Tongue (tissue), 2 donors: ENCODE results near the gene BAX. TPM values are rescaled to one million over a fixed set of nuclear protein-coding genes. Genes with fewer than 3 reads are reported as not detected.
"Not testable (repeated sequence)": the region's sequence is repeated elsewhere in the genome, so short reads cannot be mapped to it uniquely, and the experiment has no call there.

ENCODE experiments used
- DNase-seq: peaks from one replicate; pipeline ENCODE4 v3.0.0-alpha.2; 2015
- total RNA-seq: library from RNA; depleted of rRNA; stranded (reverse); fragments of >200 nt; gene quantifications from one replicate; pipeline ENCODE4 v1.2.3, GENCODE V29; 2014

The BAX gene
- total RNA-seq: 22.1 TPM

GRCh38 chr19:48954595-48955307 is at the start of gene BAX:
TSS of gene BAX (plus strand) at chr19:48954875. CDS start at chr19:48954929, 54 bp downstream.
- DNase-seq: peak; percentile 99

GRCh38 chr19:48905664-48906063 is 49.0 kb upstream of the BAX start:
- DNase-seq: no peak

GRCh38 chr19:48906324-48906723 is 48.4 kb upstream of the BAX start:
- no peak for DNase-seq

- no peak for DNase-seq
These were observed 47.0 kb upstream of the BAX start for GRCh38 chr19:48907671-48908070.

GRCh38 chr19:48909424-48910077 is 45.1 kb upstream of the BAX start:
- not testable (repeated sequence) for DNase-seq

GRCh38 chr19:48910803-48911202 is 43.9 kb upstream of the BAX start:
- no peak for DNase-seq

- peak; percentile 19 for DNase-seq
These were observed 41.4 kb upstream of the BAX start for GRCh38 chr19:48913114-48913889.

GRCh38 chr19:48914181-48914580 is 40.5 kb upstream of the BAX start:
- DNase-seq: no peak

GRCh38 chr19:48915757-48916156 is 38.9 kb upstream of the BAX start:
- no peak for DNase-seq

- no peak for DNase-seq
These were observed 36.6 kb upstream of the BAX start for GRCh38 chr19:48918071-48918470.

GRCh38 chr19:48918801-48919247 is 35.9 kb upstream of the BAX start:
- peak; percentile 53 for DNase-seq

GRCh38 chr19:48919271-48919670 is 35.4 kb upstream of the BAX start:
- not testable (repeated sequence) for DNase-seq

GRCh38 chr19:48920949-48921348 is 33.7 kb upstream of the BAX start:
- no peak for DNase-seq

- DNase-seq: no peak
These were observed 32.8 kb upstream of the BAX start for GRCh38 chr19:48921721-48922500.

- no peak for DNase-seq
These were observed 31.9 kb upstream of the BAX start for GRCh38 chr19:48922548-48923490.

- no peak for DNase-seq
These were observed 29.3 kb upstream of the BAX start for GRCh38 chr19:48925240-48925843.

GRCh38 chr19:48925890-48926289 is 28.8 kb upstream of the BAX start:
- not testable (repeated sequence) for DNase-seq

- peak; percentile 48 for DNase-seq
These were observed 27.8 kb upstream of the BAX start for GRCh38 chr19:48926909-48927308.

- not testable (repeated sequence) for DNase-seq
These were observed 27.0 kb upstream of the BAX start for GRCh38 chr19:48927692-48928091.
